ENCODE results near the gene GMDS. TPM values are rescaled to one million over a fixed set of nuclear protein-coding genes. Genes with fewer than 3 reads are reported as not detected.

The GMDS gene
- total RNA-seq, 1 donor from 2014 or later, result 34.0 TPM

GRCh38 chr6:1864496-1864895, 380.9 kb downstream of the GMDS start:
- peaks cover 27% of the 10 kb centered on the region for H3K4me1 Mint-ChIP-seq (ENCODE audit: low read depth)
- H3K36me3 Mint-ChIP-seq (ENCODE audit: low read depth), result no peaks in the 10 kb centered on the region
- H3K27me3 Mint-ChIP-seq (ENCODE audit: low read depth), result no peaks in the 10 kb centered on the region
- no peaks in the 10 kb centered on the region for H3K9me3 Mint-ChIP-seq (ENCODE audit: low read depth)
- no peak for DNase-seq (ENCODE audit: low spot score)
- H3K27ac Mint-ChIP-seq (ENCODE audit: unreplicated experiment), result peak overlapping the region; percentile 49
- H3K4me3 Mint-ChIP-seq (ENCODE audit: unreplicated experiment), result no peak overlapping the region
- no peak for TF ChIP-seq CTCF (IDR thresholded peaks at IDR 0.05)

GRCh38 chr6:1862411-1862810, 383.0 kb downstream of the GMDS start:
- H3K36me3 Mint-ChIP-seq (ENCODE audit: low read depth), result no peaks in the 10 kb centered on the region
- H3K27me3 Mint-ChIP-seq (ENCODE audit: low read depth), result no peaks in the 10 kb centered on the region
- DNase-seq (ENCODE audit: low spot score), result no peak
- H3K4me3 Mint-ChIP-seq (ENCODE audit: unreplicated experiment), result no peak overlapping the region
- no peaks in the 10 kb centered on the region for H3K9me3 Mint-ChIP-seq (ENCODE audit: low read depth)
- peaks cover 38% of the 10 kb centered on the region for H3K4me1 Mint-ChIP-seq (ENCODE audit: low read depth)
- no peak for TF ChIP-seq CTCF (IDR thresholded peaks at IDR 0.05)
- no peak overlapping the region for H3K27ac Mint-ChIP-seq (ENCODE audit: unreplicated experiment)

- Mint-ChIP-seq H3K4me1 (ENCODE audit: low read depth) (peaks cover 44% of the 10 kb centered on the region), H3K27me3 (ENCODE audit: low read depth) (no peaks in the 10 kb centered on the region), H3K9me3 (ENCODE audit: low read depth) (no peaks in the 10 kb centered on the region), H3K27ac (ENCODE audit: unreplicated experiment) (no peak overlapping the region), H3K4me3 (ENCODE audit: unreplicated experiment) (no peak overlapping the region), H3K36me3 (ENCODE audit: low read depth) (no peaks in the 10 kb centered on the region)
- TF ChIP-seq CTCF (IDR thresholded peaks at IDR 0.05), result no peak
- DNase-seq (ENCODE audit: low spot score), result no peak
These were observed 384.6 kb downstream of the GMDS start for GRCh38 chr6:1860756-1861348.

- DNase-seq (ENCODE audit: low spot score), result no peak
- Mint-ChIP-seq H3K27ac (ENCODE audit: unreplicated experiment) (no peak overlapping the region), H3K27me3 (ENCODE audit: low read depth) (no peaks in the 10 kb centered on the region), H3K9me3 (ENCODE audit: low read depth) (no peaks in the 10 kb centered on the region), H3K36me3 (ENCODE audit: low read depth) (no peaks in the 10 kb centered on the region), H3K4me3 (ENCODE audit: unreplicated experiment) (no peak overlapping the region), H3K4me1 (ENCODE audit: low read depth) (peaks cover 34% of the 10 kb centered on the region)
- no peak for TF ChIP-seq CTCF (IDR thresholded peaks at IDR 0.05)
These were observed 386.5 kb downstream of the GMDS start for GRCh38 chr6:1858859-1859258.

- DNase-seq (ENCODE audit: low spot score), result no peak
- Mint-ChIP-seq H3K9me3 (ENCODE audit: low read depth) (no peaks in the 10 kb centered on the region), H3K4me3 (ENCODE audit: unreplicated experiment) (no peak overlapping the region), H3K4me1 (ENCODE audit: low read depth) (peaks cover 34% of the 10 kb centered on the region), H3K36me3 (ENCODE audit: low read depth) (no peaks in the 10 kb centered on the region), H3K27ac (ENCODE audit: unreplicated experiment) (peak overlapping the region; percentile 4), H3K27me3 (ENCODE audit: low read depth) (no peaks in the 10 kb centered on the region)
- TF ChIP-seq CTCF (IDR thresholded peaks at IDR 0.05), result no peak
These were observed 387.2 kb downstream of the GMDS start for GRCh38 chr6:1858196-1858595.
